ENCODE data around the gene B4GALNT3.

GRCh38 chr12:462936-463705 is 3.4 kb downstream of the B4GALNT3 start:
- TF ChIP-seq SIN3A (IDR thresholded peaks at IDR 0.05; ENCODE audit: borderline replicate concordance, low read depth, low read length): no peak
- no peak for TF ChIP-seq ZNF24 (IDR thresholded peaks at IDR 0.05)
